IMR-90 (cell line): ENCODE data around the gene KRT77. TPM values are rescaled to one million over a fixed set of nuclear protein-coding genes. Genes with fewer than 3 reads are reported as not detected.

Experiments
- ATAC-seq: fragments of 200-7000 bp; cut with Tn5 transposase; 2 replicates; pipeline ENCODE4 v1.9.1; 2020; ENCODE audit warnings: low read depth, mild to moderate bottlenecking, moderate library complexity
- BruUV-seq: library from RNA; stranded (reverse); fragments of 400-500 nt; replicated peaks from 2 replicates; lab custom pipeline; 2021; lab: Mats Ljungman, UMichigan
- CTCF ChIA-PET: fragments of 300-600 bp; formaldehyde crosslinking; extraction: SDS; loops from one replicate; lab custom pipeline; 2021; ENCODE audit warnings: antibody characterized with exemption; lab: Yijun Ruan, JAX
- POLR2A ChIA-PET: fragments of 300-600 bp; sonication (Branson Sonifier 250); formaldehyde crosslinking; loops from one replicate; lab custom pipeline; 2022; ENCODE audit warnings: antibody characterized with exemption; ENCODE audit not compliant: unreplicated experiment; lab: Charles Lee
- DNase-seq: peaks from one replicate; pipeline ENCODE4 v3.0.0; 2013
- H2AFZ ChIP-seq: replicated peaks from 2 replicates; pipeline ENCODE3; 2013; ENCODE audit warnings: low read length, mild to moderate bottlenecking; ENCODE audit not compliant: poor library complexity
- H2AK5ac ChIP-seq: 2 replicates; pipeline ENCODE4 v1.6.1; 2013; ENCODE audit warnings: low read depth, low read length, inconsistent platforms
- H2AK9ac ChIP-seq: replicated peaks from 2 replicates; pipeline ENCODE3; 2013; ENCODE audit warnings: mild to moderate bottlenecking, low read depth, low read length, moderate library complexity; ENCODE audit not compliant: poor library complexity
- H2BK120ac ChIP-seq: 2 replicates; pipeline ENCODE4 v1.6.1; 2013; ENCODE audit warnings: low read depth, low read length, inconsistent platforms
- H2BK15ac ChIP-seq: 3 replicates; pipeline ENCODE4 v1.6.1; 2013; ENCODE audit warnings: low read depth, low read length, inconsistent platforms
- H2BK20ac ChIP-seq: 2 replicates; pipeline ENCODE4 v1.6.1; 2013; ENCODE audit warnings: low read depth, mild to moderate bottlenecking, inconsistent platforms, low read length, moderate library complexity
- H2BK5ac ChIP-seq: 2 replicates; pipeline ENCODE4 v1.6.1; 2013; ENCODE audit warnings: mild to moderate bottlenecking, low read depth, low read length, inconsistent platforms; ENCODE audit not compliant: poor library complexity, severe bottlenecking
- H3K14ac ChIP-seq: replicated peaks from 2 replicates; pipeline ENCODE4 v1.6.1; 2013; ENCODE audit warnings: low read depth, low read length, inconsistent platforms
- H3K18ac ChIP-seq: 2 replicates; pipeline ENCODE4 v1.6.1; 2013; ENCODE audit warnings: low read depth, low read length, control low read depth
- H3K23ac ChIP-seq: 2 replicates; pipeline ENCODE4 v1.6.1; 2013; ENCODE audit warnings: low read depth, low read length, inconsistent platforms
- H3K27ac ChIP-seq: 2 replicates; pipeline ENCODE4 v1.5.1; 2013; ENCODE audit warnings: mild to moderate bottlenecking, control low read depth, low read length; ENCODE audit not compliant: insufficient read depth
- H3K27me3 ChIP-seq: 2 replicates; pipeline ENCODE4 v1.6.1; 2013; ENCODE audit warnings: low read length; ENCODE audit not compliant: control insufficient read depth, insufficient read depth
- H3K36me3 ChIP-seq: 2 replicates; pipeline ENCODE4 v1.6.1; 2013; ENCODE audit warnings: low read length, mixed read lengths; ENCODE audit not compliant: control insufficient read depth, insufficient read depth
- H3K4ac ChIP-seq: 2 replicates; pipeline ENCODE4 v1.6.1; 2013; ENCODE audit warnings: low read depth, low read length, inconsistent platforms
- H3K4me1 ChIP-seq: 2 replicates; pipeline ENCODE4 v1.6.1; 2013; ENCODE audit warnings: low read length, mixed read lengths; ENCODE audit not compliant: control insufficient read depth, insufficient read depth
- H3K4me2 ChIP-seq: 2 replicates; pipeline ENCODE4 v1.6.1; 2013; ENCODE audit warnings: low read depth, mild to moderate bottlenecking, control low read depth, low read length, moderate library complexity
- H3K4me3 ChIP-seq: 2 replicates; pipeline ENCODE4 v1.5.1; 2013; ENCODE audit warnings: low read depth, mild to moderate bottlenecking, control low read depth, low read length, moderate library complexity; ENCODE audit not compliant: insufficient read depth
- H3K56ac ChIP-seq: 2 replicates; pipeline ENCODE4 v1.6.1; 2013; ENCODE audit warnings: low read length, inconsistent platforms; ENCODE audit not compliant: insufficient read depth; ENCODE audit errors: extremely low read depth
- H3K79me1 ChIP-seq, 2 experiments: 2 replicates each; pipeline ENCODE4 v1.6.1; 2013; ENCODE audit warnings: low read length in 2 of 2, inconsistent platforms in 1 of 2, low read depth in 1 of 2
- H3K9ac ChIP-seq: 2 replicates; pipeline ENCODE4 v1.6.1; 2013; ENCODE audit warnings: low read depth, low read length, control low read depth
- H3K9me1 ChIP-seq: 2 replicates; pipeline ENCODE4 v1.6.1; 2013; ENCODE audit warnings: low read length, inconsistent platforms; ENCODE audit not compliant: insufficient read depth
- H3K9me3 ChIP-seq: 2 replicates; pipeline ENCODE4 v1.6.1; 2013; ENCODE audit warnings: low read length; ENCODE audit not compliant: control insufficient read depth, insufficient read depth
- H4K20me1 ChIP-seq: 2 replicates; pipeline ENCODE4 v1.6.1; 2013; ENCODE audit warnings: low read length, inconsistent platforms; ENCODE audit not compliant: insufficient read depth
- H4K5ac ChIP-seq: 2 replicates; pipeline ENCODE4 v1.6.1; 2013; ENCODE audit warnings: mild to moderate bottlenecking, low read depth, low read length, control low read depth
- H4K8ac ChIP-seq, 2 experiments: 2 replicates each; pipeline ENCODE4 v1.6.1; 2013; ENCODE audit warnings: low read depth in 2 of 2, low read length in 2 of 2, control low read depth in 1 of 2, inconsistent platforms in 1 of 2
- H4K91ac ChIP-seq: 2 replicates; pipeline ENCODE4 v1.6.1; 2013; ENCODE audit warnings: low read depth, low read length, inconsistent platforms; ENCODE audit not compliant: insufficient read depth
- BHLHE40 ChIP-seq: fragments of 150-350 bp; IDR thresholded peaks from 2 replicates; pipeline ENCODE4 v1.6.1; 2016; ENCODE audit warnings: mild to moderate bottlenecking, low read depth, low read length
- CEBPB ChIP-seq: IDR thresholded peaks from 2 replicates; pipeline ENCODE4 v1.6.1; 2012; ENCODE audit warnings: low read depth, low read length, improper control_type of control experiment
- CHD1 ChIP-seq: IDR thresholded peaks from 2 replicates; pipeline ENCODE4 v1.6.1; 2012; ENCODE audit warnings: low read depth, low read length, improper control_type of control experiment
- CTCF ChIP-seq: conservative IDR thresholded peaks from 2 replicates; pipeline ENCODE4 v1.5.1; 2012; ENCODE audit warnings: mild to moderate bottlenecking, low read depth, low read length, improper control_type of control experiment
- FOS ChIP-seq: fragments of 150-350 bp; IDR thresholded peaks from 2 replicates; pipeline ENCODE4 v1.6.1; 2016; ENCODE audit warnings: low read depth, low read length
- MAZ ChIP-seq: IDR thresholded peaks from 2 replicates; pipeline ENCODE4 v1.6.1; 2012; ENCODE audit warnings: low read depth, mild to moderate bottlenecking, low read length, improper control_type of control experiment, moderate library complexity, borderline replicate concordance
- NFE2L2 ChIP-seq: fragments of 150-350 bp; IDR thresholded peaks from 2 replicates; pipeline ENCODE4 v1.6.1; 2016; ENCODE audit warnings: low read depth, mild to moderate bottlenecking, low read length
- POLR2A ChIP-seq: IDR thresholded peaks from 2 replicates; pipeline ENCODE4 v1.6.1; 2012; ENCODE audit warnings: mild to moderate bottlenecking, low read depth, low read length
- RAD21 ChIP-seq: IDR thresholded peaks from 2 replicates; pipeline ENCODE4 v1.6.1; 2012; ENCODE audit warnings: low read length, improper control_type of control experiment
- RCOR1 ChIP-seq: IDR thresholded peaks from 2 replicates; pipeline ENCODE4 v1.6.1; 2012; ENCODE audit warnings: mild to moderate bottlenecking, low read length, improper control_type of control experiment; ENCODE audit not compliant: insufficient replicate concordance
- SMC3 ChIP-seq: fragments of 150-350 bp; IDR thresholded peaks from 2 replicates; pipeline ENCODE4 v1.6.1; 2016; ENCODE audit warnings: low read depth, mild to moderate bottlenecking, antibody characterized with exemption, low read length, moderate library complexity
- WGBS, 2 experiments: methylation state at CpG; one replicate each; pipeline versions ENCODE4 v1.1.5 to v1.1.7; 2013; ENCODE audit warnings: missing lambda C conversion rate in 2 of 2; ENCODE audit not compliant: insufficient read length in 1 of 2; ENCODE audit errors: extremely low coverage in 2 of 2; 5-methylcytosine and 5-hydroxymethylcytosine counted together
- dilution Hi-C: fragments of 300-500 bp; cut with HindIII; formaldehyde crosslinking; loops from one replicate; pipeline ENCODE4 v1.14.3; 2018; ENCODE audit warnings: low sequenced_read_pairs; ENCODE audit not compliant: unreplicated experiment
- in situ Hi-C: fragments of 300-500 bp; cut with MboI; formaldehyde crosslinking; loops from 3 replicates; pipeline ENCODE4 v1.14.3; 2019; ENCODE audit warnings: low sequenced_read_pairs, inconsistent platforms, mixed read lengths
- intact Hi-C: fragments of 100-400 bp; cut with micrococcal nuclease; formaldehyde crosslinking; loops from 2 replicates; pipeline ENCODE4 v1.10.0; 2022
- polyA plus RNA-seq, 3 experiments: library from polyadenylated mRNA; depleted of rRNA; stranded (reverse); fragments of >200 nt; gene quantifications; 2 replicates each; pipeline ENCODE4 v1.2.3, GENCODE V29; 2012; ENCODE audit warnings: low replicate concordance in 1 of 3
- total RNA-seq: library from RNA; depleted of rRNA; stranded (reverse); fragments of >200 nt; gene quantifications from 2 replicates; pipeline ENCODE4 v1.2.3, GENCODE V29; 2012
- TF ChIP-seq, protein P1 (sequence below): fragments of 150-350 bp; IDR thresholded peaks from 2 replicates; pipeline ENCODE4 v1.6.1; 2016; ENCODE audit warnings: low read depth, mild to moderate bottlenecking, low read length, moderate library complexity, borderline replicate concordance

KRT77 gene
- total and polyA plus RNA-seq, 2 of the 4 experiments (the other 2 are of a cell fraction) = not detected

GRCh38 chr12:52720365-52720886, 17.1 kb upstream of the KRT77 start:
- DNase-seq (peak; percentile 38), ATAC-seq (no peak)
- ChIA-PET CTCF (no interaction called here), POLR2A (no interaction called here)
- H3K4me2 ChIP-seq = no peak overlapping the region
- intact Hi-C loops (loop anchor here (10.0 kb wide), 1 partner anchor 144 kb away; no protein-coding TSS in a partner anchor), in situ Hi-C loops (no loop called here), dilution Hi-C loops (no loop called here)
- no peak overlapping the region for H2AFZ ChIP-seq
- no peak overlapping the region for H4K91ac ChIP-seq
- no peak overlapping the region for H2AK5ac ChIP-seq
- no peak overlapping the region for H3K9ac ChIP-seq
- no peak overlapping the region for H3K4ac ChIP-seq
- no peak overlapping the region for H3K18ac ChIP-seq
- TF ChIP-seq CTCF (no peak), SMC3 (no peak), BHLHE40 (no peak), RAD21 (no peak), NFE2L2 (no peak), FOS (no peak), MAZ (no peak), POLR2A (no peak), CEBPB (no peak), RCOR1 (no peak), CHD1 (no peak)
- TF ChIP-seq, protein P1, sequence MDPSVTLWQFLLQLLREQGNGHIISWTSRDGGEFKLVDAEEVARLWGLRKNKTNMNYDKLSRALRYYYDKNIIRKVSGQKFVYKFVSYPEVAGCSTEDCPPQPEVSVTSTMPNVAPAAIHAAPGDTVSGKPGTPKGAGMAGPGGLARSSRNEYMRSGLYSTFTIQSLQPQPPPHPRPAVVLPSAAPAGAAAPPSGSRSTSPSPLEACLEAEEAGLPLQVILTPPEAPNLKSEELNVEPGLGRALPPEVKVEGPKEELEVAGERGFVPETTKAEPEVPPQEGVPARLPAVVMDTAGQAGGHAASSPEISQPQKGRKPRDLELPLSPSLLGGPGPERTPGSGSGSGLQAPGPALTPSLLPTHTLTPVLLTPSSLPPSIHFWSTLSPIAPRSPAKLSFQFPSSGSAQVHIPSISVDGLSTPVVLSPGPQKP = no peak
- H3K9me3 ChIP-seq = no peaks in the 10 kb centered on the region
- no peak overlapping the region for H4K8ac ChIP-seq
- H3K36me3 ChIP-seq = no peaks in the 10 kb centered on the region
- H2BK15ac ChIP-seq = no peak overlapping the region
- no peaks in the 10 kb centered on the region for H4K20me1 ChIP-seq
- H3K4me1 ChIP-seq = no peaks in the 10 kb centered on the region
- H2BK120ac ChIP-seq = no peak overlapping the region
- 65% methylated on average over 4 of the region's 8 CpGs; no CpG with 5 or more reads in 1 of the 2 experiments for WGBS, 2 experiments
- peaks cover 18% of the 10 kb centered on the region for H3K27me3 ChIP-seq
- H3K4me3 ChIP-seq = no peak overlapping the region
- BruUV-seq = no TSS peak
- H3K27ac ChIP-seq = no peak overlapping the region
- H3K56ac ChIP-seq = no peak overlapping the region
- no peak overlapping the region for H2BK5ac ChIP-seq
- H2BK20ac ChIP-seq = no peak overlapping the region
- H3K14ac ChIP-seq = no peak overlapping the region
- no peak overlapping the region for H4K5ac ChIP-seq
- H3K79me1 ChIP-seq = no peaks in the 10 kb centered on the region
- H3K23ac ChIP-seq = no peak overlapping the region
- no peak overlapping the region for H2AK9ac ChIP-seq
- no peaks in the 10 kb centered on the region for H3K9me1 ChIP-seq
